Stimulated activated CD8-positive, alpha-beta memory T cell treated with anti-CD3 and anti-CD28 coated beads, Interleukin-2, amount 100 ng/mL, for 48 hours (primary cell): ENCODE data around the gene CELA2B.

ENCODE experiments used
- DNase-seq, 2 donors: peaks; one replicate each; pipeline ENCODE4 v3.0.0-alpha.2; 2020; ENCODE audit warnings: low read depth in 2 of 2

Gene CELA2B

DNA sequence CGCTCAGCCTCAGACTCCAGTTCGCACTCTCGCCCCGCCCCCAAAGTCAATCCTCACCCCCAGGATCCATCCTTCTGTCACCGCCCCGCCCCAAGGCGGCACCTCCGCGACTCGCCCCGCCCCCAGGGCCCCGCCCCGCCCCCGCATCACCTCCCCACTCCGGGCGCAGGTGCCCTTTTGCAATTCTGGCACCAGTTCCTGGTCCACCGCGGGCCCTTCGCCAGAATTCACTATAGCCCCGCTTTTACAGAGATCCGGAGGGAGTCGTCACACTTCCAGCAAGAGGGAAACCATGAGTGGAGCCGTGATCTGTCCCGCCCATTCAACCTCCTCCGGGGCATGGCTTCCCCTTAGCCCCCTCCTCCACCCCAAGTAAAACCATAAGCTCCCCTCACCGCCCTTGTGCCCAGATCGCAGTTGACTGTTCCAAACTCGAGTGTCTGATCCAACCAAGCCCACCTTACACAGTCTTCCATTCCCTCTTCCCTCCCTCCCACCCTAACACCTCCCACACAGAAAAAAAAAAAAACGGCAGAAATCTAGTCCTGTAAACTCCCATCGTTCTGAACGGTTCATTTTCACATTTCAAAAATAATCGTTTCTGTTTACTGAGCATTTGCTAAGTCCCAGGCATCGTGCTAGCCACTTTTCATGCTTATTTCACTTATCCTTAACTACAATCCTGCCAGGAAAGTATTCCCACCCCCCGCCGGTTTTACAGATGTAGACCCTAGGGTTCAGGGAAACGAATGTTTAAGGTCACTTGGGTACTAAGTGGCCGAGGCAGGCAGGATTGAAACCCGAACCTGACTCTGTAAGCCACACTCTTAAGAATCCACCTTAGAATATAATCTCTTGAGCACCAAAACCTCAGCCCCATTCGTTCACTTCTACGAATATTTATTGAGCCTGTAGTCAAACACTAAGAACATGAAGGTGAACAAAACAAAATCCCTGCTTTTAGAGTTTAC is 49.4 kb downstream of the CELA2B start:
- DNase-seq: no peak

DNA sequence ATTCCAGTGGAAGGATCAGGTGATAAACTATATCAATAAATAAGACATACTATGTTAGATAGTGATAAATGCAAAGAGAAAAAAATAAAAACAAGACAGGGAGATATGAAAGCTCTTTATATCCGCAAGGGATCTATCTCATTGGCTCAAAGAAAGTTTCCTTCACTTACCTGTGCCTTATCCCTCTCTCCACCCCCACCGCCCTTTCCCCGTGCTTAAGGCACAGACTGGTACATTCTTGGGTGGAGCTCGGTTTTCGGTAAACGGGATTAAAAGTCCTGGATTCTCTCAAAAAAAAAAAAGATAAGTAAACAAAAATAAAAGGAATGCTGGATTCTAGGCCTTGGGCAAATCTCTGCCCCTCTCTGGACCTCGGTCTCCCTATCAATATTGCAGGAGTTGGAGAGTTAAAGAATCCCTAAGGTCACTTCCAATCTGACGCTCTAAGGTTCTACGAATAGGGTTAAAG is 50.2 kb downstream of the CELA2B start:
- no peak for DNase-seq

DNA sequence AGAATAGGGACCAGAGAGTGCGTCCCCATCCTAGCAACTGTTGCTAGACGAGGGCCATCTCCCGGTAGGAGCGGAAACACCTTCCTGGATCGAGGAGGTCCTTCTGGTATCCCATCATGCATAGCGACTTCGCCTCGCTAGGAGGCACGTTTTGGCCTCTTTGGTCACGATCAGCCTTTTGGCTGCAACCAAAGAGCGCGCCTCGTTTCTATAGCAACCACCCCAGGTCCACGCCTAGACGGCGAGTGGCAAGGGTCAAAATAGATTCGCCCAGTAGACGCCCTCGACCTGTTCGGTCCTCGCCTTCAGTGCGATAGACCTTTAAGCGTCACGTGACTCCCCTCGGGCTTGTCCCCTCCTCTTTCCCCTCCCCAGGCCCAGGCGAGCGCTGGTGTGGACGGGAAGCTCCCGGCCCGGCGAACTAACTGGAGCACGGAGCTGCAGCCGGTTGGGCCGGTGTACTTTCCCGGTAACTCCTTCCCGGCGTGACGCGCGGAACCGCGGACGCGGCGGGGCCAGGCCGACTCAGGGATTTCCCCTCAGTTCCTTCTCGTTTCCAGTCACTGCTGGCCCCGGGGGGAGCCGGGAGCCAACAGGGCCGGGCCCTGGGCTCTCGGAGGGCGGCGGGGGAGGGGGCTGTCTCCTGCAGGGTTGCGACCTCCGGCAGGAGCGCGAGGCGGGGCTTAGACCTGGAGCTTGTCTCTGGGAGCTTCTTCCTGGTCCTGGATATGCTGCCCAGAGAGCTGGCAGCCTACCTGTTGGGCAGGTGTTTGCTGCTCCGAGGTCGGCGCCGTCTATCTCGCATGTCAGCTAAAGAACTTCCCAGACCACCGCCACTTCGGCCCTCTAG is 50.8 kb downstream of the CELA2B start, which contains the start of gene DNAJC16:
TSS of gene DNAJC16 (plus strand) at position 359 of the 850 bp plus-strand sequence. CDS start 2,258 bp downstream, outside the sequence.
- DNase-seq: peak; percentile 90 to 96

DNA sequence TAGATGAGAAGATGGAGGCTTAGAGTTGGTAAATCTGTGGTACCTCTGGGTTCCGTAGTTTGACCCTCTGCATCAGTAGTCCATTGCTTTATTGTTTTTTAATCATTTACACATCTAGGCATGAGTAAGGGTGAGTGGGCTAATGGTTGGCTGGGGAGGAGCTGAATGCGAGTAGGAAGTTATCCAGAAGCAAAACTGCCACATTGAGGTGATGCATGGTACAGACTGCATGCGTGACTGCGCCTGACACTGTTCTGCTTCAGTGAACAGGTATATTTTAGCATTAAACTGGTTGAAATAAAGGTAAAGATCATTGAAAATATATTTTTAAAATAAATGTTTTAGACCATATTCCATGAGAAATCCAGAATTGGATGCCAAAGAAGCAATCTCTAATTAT is 55.1 kb downstream of the CELA2B start:
- DNase-seq: no peak

DNA sequence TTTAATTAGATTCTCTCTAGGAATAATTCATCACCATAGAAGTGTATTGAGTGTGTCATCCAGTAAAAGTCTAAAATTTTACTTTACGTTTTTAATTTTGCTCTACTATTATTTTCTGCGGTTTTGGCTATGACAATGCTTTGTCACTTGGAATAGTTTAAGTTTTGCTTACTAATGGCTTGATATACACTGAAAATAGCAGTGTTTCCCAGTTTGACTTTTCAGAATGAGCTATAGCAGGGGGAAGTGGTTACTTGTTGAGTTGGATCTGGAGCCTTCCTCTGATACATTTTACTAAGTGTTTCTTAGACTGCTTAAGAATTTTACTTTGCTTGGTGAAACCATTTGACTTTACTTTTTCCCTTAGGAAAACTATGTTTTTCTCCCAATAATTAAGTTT is 55.8 kb downstream of the CELA2B start:
- DNase-seq: no peak

DNA sequence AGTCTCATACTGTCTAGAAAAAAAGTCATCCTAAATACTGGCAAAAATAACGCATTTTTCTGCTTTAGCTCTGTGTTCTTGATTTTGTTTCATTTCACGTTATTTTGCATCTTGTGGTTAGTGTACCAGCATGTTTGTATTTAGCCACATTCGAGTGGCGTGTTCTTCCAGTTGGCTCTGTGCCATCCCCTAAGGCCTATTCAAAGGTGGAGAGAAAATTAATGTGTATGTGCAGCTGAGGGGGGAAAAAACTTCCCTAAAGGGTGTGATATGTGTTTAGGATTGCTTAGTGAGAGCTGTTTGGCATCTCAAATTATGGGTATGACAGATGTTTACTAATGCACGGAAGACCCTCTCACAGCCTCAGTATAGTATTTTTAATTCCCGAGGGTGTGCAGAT is 62.9 kb downstream of the CELA2B start:
- DNase-seq: no peak

DNA sequence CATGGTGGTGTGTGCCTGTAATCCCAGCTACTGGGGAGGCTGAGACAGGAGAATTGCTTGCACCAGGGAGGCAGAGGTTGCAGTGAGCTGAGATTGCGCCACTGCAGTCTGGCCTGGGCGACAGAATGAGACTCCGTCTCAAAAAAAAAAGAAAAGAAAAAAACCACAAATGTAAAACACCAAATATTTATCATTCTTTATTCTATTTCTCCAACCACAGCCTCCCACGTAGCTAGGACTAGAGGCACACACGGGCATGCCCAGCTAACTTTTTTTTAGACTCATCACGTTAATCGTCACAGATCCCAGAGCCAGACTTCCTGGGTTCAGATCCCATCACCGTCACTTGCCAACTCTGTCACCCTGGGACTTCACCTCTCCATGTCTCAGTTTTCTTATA is 64.3 kb downstream of the CELA2B start:
- no peak for DNase-seq
